ENCODE measurements around the gene DUSP10.

DUSP10 gene

DNA sequence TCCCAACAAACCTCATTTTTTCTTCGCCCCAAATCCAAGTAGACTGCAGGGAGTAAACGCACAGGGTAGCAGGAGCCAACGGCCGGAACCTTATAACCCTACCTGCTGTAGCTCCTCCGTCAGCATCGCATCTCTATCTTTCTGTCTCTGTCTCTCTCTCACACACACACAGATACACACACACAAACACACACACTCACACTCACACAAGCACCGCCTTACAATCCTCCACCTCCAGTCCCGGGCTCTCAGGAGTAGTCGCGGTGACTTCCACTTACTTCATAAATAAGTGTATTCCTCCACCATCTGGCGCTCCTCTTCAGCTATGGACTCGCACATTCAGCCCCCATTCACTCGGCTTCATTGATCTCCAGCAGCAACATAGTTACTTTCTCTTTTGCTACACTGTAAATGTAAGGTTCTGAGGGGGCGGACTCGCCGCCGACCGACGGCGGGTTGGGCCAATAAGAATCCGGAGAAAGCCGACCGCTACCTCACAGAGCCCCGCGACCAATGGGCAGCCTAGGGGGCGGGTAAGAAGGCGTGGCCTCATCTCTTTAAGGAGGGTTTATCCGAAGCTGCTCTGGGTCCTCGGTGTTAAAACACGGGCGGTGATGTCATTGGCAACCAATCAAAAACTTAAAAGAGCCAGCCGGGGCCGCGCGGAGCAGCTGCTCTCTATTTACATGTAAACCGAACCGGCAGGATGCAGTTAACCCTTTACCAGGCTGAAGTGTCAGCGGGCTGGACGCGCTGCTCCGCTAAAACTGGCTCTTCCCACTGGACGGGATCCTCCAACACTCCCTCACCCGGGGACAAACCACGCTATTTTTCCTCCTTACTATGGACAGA, at the start of gene DUSP10:
Gene DUSP10, minus strand, starts transcription at position 387 of the 852 bp plus-strand sequence. CDS start 2,345 bp downstream, outside the sequence.
- DNase-seq (ENCODE audit: low read depth, low spot score) = peak; percentile 99

DNA sequence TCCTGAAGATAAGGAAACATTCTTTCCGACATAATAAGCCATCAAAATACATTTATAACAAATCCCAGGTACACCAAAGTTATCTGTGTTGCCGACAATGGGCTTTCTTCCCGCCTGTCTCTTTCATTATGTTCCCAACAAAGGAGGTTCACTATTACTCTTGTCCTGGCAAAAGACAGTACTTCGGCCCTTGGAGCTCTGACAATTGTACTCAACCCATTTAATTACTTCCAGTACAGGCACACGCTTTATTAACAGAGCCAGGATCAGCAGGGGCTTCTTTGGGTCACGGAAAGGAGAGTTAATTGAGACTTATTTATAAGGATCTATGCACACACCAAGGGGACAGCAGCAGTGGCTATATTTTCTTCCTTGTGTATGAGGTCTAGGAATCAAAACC, 46.6 kb upstream of the DUSP10 start:
- DNase-seq (ENCODE audit: low read depth, low spot score) = no peak

- DNase-seq (ENCODE audit: low read depth, low spot score) = no peak
Measured at GRCh38 chr1:221786647-221787046, 44.8 kb upstream of the DUSP10 start.

DNA sequence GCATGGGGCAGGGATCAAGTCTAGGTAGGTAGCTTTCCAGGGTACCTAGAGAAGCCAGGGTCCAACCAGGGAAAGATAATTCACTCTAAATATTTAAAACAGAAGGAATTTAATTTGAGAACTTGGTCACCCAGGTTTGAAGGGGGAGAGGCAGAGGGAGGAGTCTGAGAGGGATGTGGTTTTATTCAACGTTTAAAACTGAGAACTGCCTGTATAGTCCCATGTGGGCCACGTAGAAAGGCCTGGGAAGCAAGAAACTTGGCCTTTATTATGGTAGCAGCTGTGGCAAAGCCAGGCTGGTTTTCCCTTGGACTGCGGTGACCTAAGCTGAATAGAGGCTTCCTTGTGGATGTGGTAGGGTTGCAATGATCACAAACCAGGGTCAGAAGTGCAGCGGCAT, 42.0 kb upstream of the DUSP10 start:
- no peak for DNase-seq (ENCODE audit: low read depth, low spot score)

- DNase-seq (ENCODE audit: low read depth, low spot score) = no peak
Measured at GRCh38 chr1:221783437-221783836, 41.5 kb upstream of the DUSP10 start.

GRCh38 chr1:221782970-221783369, 41.1 kb upstream of the DUSP10 start:
- no peak for DNase-seq (ENCODE audit: low read depth, low spot score)

DNA sequence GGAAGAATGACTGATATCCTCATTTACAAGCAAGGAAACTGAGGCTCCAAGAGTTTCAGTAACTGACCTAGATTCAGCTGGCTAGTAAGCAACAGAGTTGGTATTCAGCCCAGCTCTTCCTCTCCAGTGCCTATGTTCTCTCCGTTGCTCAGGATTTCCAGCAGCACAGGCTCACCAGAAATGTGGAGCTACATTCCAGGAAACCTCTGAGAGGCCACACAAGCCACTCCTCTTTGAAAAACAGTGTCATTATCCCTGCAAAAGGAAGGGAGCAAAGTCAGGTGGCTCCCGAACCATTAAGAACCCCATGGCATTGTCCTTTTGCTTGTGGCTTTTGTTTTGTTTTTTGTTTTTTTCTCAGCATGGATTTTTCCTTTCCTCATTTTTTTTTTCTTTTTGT, 40.6 kb upstream of the DUSP10 start:
- no peak for DNase-seq (ENCODE audit: low read depth, low spot score)

GRCh38 chr1:221781102-221781755, 39.3 kb upstream of the DUSP10 start:
- no peak for DNase-seq (ENCODE audit: low read depth, low spot score)

- DNase-seq (ENCODE audit: low read depth, low spot score) = no peak
Measured at GRCh38 chr1:221780175-221780574, 38.3 kb upstream of the DUSP10 start.

DNA sequence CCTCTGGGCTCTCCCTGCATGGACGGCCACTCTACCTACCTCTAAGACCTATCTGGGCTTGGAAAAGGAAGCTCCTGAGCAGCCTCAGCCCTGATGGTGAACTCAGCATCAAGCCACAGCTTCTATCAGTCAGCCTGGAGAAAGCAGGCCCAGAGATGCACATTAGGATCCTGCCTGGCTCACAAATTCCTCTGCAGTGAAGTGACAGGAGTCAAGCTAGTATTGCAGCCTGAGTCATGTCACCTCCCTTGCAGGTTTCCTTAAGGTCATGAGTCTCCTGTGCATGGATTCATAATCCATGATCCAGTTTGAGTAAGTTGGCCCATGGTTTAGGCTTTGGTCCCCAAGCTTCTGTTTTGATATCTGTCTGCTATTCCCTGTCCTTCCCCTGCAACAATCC, 37.9 kb upstream of the DUSP10 start:
- no peak for DNase-seq (ENCODE audit: low read depth, low spot score)

DNA sequence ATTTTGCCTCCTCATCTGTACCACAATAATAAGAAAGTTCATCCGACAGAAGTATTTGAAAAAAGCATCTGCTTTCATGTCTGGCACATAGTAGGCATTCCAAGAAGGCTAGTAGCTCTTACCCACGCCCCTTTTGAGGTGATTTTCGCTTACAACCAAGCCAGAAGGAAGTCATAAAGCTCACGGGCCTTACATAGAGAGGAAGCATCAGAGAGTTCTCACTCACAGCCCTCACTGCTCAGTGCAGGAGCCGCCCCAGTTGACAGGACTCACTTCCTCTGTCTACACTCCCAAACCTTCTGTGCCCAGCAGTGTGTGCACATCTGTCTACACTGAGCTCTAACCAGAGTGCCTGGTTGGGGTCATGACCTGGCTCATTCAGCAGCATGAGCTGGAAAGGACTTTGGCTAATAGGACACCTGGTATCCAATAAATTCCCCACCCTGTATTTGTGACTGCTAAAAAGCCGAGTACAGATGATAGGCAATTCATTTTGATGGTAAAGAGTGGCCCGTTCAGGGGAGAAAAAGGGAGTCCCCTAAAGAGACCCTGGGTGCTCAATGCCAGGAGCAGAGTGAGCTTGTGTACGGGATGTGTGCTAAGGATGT, 36.8 kb upstream of the DUSP10 start:
- DNase-seq (ENCODE audit: low read depth, low spot score) = no peak

GRCh38 chr1:221778125-221778524, 36.2 kb upstream of the DUSP10 start:
- DNase-seq (ENCODE audit: low read depth, low spot score) = no peak

DNA sequence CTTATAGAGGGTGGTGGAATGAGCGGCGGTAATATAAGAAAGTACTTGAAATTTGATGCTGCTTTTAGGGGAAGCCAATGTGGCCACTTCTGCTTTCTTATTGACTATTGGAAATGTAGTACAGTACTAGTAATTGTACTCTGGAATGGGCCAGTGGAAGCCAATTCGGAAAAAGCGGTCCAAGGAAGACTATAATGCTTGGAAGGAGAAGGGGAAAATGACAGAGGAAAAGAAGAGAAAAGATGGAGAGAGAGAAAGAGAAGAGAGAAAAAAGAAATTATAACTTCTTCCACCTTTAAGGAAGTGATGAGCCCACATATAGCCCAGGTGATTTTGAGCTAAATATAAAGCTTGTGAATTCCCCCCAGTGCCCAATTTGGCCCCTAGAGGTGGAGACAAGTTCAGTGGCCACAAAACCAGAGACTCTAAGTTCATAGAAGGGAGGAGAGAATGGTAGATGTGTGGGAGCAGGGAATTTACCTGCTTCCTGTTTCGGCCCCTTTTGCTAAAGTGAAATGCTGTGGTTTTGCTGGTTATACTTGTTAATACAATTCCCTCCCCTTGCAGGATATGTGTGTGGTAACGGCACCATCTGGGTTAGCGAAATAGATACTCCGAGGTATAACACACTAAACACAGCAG, 35.7 kb upstream of the DUSP10 start:
- no peak for DNase-seq (ENCODE audit: low read depth, low spot score)

DNA sequence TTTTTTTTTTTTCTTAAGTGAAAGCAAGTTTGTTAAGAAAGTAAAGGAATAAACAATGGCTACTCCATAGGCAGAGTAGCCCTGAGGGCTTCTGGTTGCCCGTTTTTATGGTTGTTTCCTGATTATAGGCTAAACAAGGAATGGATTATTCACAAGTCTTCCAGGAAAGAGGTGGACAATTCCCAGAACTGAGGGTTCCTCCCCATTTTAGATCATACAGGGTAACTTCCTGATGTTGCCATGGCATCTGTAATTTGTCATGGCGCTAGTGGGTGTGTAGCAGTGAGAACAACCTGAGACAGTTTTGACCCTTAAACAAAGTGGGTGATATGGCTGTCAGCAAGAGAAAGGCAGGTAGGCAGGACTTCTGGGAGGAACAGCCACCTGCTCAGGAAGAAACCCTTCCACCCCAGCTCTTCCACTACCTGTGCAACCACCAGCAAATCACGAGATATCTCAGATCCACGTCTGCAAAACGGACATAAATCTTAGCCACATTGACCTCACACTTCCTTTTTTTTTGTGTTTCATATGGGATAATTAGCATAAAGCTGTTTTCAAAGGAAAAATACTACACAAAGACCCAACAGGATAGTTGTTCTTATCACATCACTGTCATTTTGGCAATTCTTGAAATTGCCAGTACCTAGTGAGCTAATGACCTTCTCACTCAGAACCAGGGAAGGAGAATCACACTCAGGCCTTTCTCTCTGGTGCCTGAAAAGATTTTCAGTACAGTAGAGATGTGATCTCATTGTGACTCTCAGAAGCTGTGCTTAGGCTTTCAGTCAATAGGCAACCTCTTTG, 34.8 kb upstream of the DUSP10 start:
- DNase-seq (ENCODE audit: low read depth, low spot score) = no peak

- no peak for DNase-seq (ENCODE audit: low read depth, low spot score)
Measured at GRCh38 chr1:221775206-221775605, 33.3 kb upstream of the DUSP10 start.

- no peak for DNase-seq (ENCODE audit: low read depth, low spot score)
Measured at GRCh38 chr1:221774054-221774842, 32.4 kb upstream of the DUSP10 start.

- no peak for DNase-seq (ENCODE audit: low read depth, low spot score)
Measured at GRCh38 chr1:221773383-221773782, 31.5 kb upstream of the DUSP10 start.

- no peak for DNase-seq (ENCODE audit: low read depth, low spot score)
Measured at GRCh38 chr1:221772117-221772516, 30.2 kb upstream of the DUSP10 start.

- no peak for DNase-seq (ENCODE audit: low read depth, low spot score)
Measured at GRCh38 chr1:221768444-221769066, 26.7 kb upstream of the DUSP10 start.

DNA sequence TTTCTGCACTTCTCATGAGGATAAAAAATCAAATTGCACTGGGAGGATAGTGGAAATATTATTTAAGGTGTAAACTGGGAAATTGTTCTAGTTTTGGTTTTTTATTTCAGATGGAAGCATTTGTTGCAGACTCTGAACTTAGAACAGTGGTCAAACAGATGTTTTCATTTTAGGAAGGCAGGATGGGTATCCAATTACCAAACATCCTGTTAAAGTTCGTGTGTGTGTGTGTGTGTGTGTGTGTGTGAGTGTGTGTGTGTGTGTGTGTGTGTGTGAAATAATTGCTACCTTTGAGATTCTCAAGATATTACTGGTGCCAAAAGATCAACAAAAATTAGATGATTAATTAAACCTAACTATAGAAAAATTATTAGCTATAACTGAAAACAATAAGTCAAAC, 24.3 kb upstream of the DUSP10 start:
- no peak for DNase-seq (ENCODE audit: low read depth, low spot score)
